GM10266 (cell line): ENCODE results near the gene TMTC4.
"Not testable (repeated sequence)": the region's sequence is repeated elsewhere in the genome, so short reads cannot be mapped to it uniquely, and the experiment has no call there.

Experiments used
- DNase-seq: peaks from one replicate; pipeline ENCODE4 v3.0.0; 2012; ENCODE audit errors: extremely low spot score
- TF ChIP-seq, protein P1 (sequence below): IDR thresholded peaks from 2 replicates; pipeline ENCODE4 v1.5.1; 2012; ENCODE audit warnings: mild to moderate bottlenecking, low read depth; ENCODE audit not compliant: control insufficient read depth, insufficient read depth; ENCODE audit errors: missing control alignments

Gene TMTC4

GRCh38 chr13:100707818-100708740, 33.5 kb upstream of the TMTC4 start:
- TF ChIP-seq, protein P1, sequence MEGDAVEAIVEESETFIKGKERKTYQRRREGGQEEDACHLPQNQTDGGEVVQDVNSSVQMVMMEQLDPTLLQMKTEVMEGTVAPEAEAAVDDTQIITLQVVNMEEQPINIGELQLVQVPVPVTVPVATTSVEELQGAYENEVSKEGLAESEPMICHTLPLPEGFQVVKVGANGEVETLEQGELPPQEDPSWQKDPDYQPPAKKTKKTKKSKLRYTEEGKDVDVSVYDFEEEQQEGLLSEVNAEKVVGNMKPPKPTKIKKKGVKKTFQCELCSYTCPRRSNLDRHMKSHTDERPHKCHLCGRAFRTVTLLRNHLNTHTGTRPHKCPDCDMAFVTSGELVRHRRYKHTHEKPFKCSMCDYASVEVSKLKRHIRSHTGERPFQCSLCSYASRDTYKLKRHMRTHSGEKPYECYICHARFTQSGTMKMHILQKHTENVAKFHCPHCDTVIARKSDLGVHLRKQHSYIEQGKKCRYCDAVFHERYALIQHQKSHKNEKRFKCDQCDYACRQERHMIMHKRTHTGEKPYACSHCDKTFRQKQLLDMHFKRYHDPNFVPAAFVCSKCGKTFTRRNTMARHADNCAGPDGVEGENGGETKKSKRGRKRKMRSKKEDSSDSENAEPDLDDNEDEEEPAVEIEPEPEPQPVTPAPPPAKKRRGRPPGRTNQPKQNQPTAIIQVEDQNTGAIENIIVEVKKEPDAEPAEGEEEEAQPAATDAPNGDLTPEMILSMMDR, result no peak
- DNase-seq, result no peak

DNA sequence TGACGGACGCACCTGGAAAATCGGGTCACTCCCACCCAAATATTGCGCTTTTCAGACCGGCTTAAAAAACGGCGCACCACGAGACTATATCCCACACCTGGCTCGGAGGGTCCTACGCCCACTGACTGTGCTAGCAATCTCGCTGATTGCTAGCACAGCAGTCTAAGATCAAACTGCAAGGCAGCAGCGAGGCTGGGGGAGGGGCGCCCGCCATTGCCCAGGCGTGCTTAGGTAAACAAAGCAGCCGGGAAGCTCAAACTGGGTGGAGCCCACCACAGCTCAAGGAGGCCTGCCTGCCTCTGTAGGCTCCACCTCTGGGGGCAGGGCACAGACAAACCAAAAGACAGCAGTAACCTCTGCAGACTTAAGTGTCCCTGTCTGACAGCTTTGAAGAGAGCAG, 23.7 kb upstream of the TMTC4 start:
- not testable (repeated sequence) for DNase-seq

GRCh38 chr13:100695509-100695773, 20.8 kb upstream of the TMTC4 start:
- TF ChIP-seq, protein P1, result no peak
- DNase-seq, result no peak

DNA sequence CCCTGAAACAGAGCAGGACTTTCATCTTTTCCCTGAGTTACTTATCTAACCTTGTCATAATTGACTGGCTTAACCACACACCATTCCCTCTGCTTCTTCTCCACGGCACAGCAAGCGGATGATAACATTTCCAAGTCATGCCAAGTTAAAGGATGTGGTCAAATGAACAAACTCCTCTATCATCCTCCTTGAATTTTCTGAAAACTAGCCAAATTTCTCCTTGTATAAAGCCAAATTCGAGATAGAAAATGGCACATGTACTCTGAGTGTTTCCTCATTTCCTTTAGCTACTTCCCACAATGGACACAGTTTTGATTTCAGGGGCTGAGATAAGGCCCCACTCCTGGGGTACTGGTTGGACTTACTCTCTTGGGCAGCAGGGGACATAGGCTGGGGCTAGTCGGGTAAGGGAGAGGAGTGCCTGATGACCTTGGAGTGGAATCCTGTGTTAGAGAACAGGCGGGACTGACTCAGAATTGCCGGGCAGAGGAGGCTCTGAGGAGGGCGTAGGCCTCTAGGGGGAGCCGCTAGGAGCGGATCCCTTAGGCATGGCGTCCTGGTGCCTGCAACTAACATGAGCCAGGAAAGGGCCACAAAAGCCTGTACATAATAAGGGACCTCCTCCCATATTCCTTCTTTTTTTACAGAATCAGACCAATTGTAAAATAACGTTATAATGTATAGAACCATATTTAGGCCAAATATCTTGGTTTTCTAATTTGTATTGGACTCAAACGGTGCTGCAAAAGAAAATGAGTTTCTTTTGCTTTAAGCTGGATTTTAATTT, 20.3 kb upstream of the TMTC4 start:
- TF ChIP-seq, protein P1, result peak; percentile 14
- DNase-seq, result no peak

GRCh38 chr13:100689191-100689590, 14.6 kb upstream of the TMTC4 start:
- TF ChIP-seq, protein P1, result no peak
- no peak for DNase-seq

DNA sequence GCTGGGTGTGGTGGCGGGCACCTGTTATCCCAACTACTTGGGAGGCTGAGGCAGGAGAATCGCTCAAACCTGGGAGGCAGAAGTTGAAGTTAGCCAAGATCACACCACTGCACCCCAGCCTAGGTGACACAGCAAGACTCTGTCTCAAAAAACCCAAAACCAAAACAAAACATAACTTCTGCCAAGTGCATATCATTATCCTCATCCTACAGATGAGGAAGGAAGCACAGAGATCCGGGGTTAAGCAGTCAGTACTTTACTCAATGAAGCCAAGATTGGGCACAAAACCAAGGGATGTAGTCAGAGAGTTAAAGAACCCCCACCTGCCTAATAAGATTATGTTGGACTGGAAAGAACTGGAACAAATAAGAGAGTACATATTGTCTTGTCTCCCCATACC, 5.5 kb upstream of the TMTC4 start:
- TF ChIP-seq, protein P1, result no peak
- DNase-seq, result no peak

- DNase-seq, result not testable (repeated sequence)
Measured at GRCh38 chr13:100677128-100677527, 2.5 kb upstream of the TMTC4 start.

DNA sequence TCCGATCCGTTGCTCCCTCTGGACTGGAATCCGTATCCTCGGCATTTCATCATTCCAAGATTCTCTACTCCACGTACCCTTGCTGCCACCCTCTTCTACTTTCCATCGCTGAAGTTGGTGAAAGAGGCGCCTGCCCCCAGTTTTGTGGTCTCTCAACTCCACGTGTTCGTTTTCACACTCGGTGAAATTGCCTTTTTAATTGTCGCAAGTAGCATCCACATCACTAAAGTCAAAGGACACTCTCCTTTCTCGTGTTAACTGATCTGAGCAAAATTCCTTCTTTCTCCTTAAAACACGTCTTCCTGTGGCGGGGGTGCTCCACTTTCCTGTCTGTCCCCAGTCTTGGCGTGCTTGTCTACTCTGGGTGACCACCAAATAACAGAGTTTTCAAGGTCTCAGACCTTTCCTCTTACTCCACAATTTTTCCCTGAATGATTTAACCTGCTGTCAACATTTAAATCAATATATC, 1.1 kb upstream of the TMTC4 start:
- TF ChIP-seq, protein P1, result no peak
- DNase-seq, result no peak
